SU-DHL-6 (cell line): Measurements from ENCODE around the gene WNT10A.
A peak's percentile ranks its signal among the peaks of the same experiment; 100 is the strongest.

ENCODE experiments used
- H2AFZ ChIP-seq: fragments of 200-600 bp; sonication (generic); 2 replicates; pipeline ENCODE4 v1.6.1; 2014; ENCODE audit warnings: low read depth, mild to moderate bottlenecking, moderate library complexity, mixed read lengths, antibody characterized with exemption, low read length; ENCODE audit not compliant: severe bottlenecking
- H3F3A ChIP-seq: fragments of 200-600 bp; shearing (Covaris generic); 2 replicates; pipeline ENCODE4 v1.6.0; 2016; ENCODE audit warnings: antibody characterized with exemption, mild to moderate bottlenecking; ENCODE audit not compliant: insufficient read depth
- H3K27ac ChIP-seq: fragments of 200-600 bp; sonication (generic); 2 replicates; pipeline ENCODE4 v1.5.1; 2016; ENCODE audit warnings: low read depth, mild to moderate bottlenecking, low read length, moderate library complexity, mixed read lengths
- H3K27me3 ChIP-seq: fragments of 200-600 bp; sonication (generic), shearing (Covaris generic); 2 replicates; pipeline ENCODE4 v1.6.0; 2014; ENCODE audit warnings: mild to moderate bottlenecking, low read length
- H3K36me3 ChIP-seq: fragments of 200-600 bp; sonication (generic); 2 replicates; pipeline ENCODE4 v1.6.1; 2014; ENCODE audit warnings: mild to moderate bottlenecking, low read length, mixed read lengths
- H3K4me2 ChIP-seq: fragments of 300-600, 200-600 bp; shearing (Covaris generic), sonication (generic); 2 replicates; pipeline ENCODE4 v1.6.0; 2014; ENCODE audit warnings: low read length, low read depth, mild to moderate bottlenecking; ENCODE audit not compliant: poor library complexity, severe bottlenecking
- H3K4me3 ChIP-seq: fragments of 200-600 bp; sonication (generic); 2 replicates; pipeline ENCODE4 v1.5.1; 2014; ENCODE audit warnings: antibody characterized with exemption, low read length, mild to moderate bottlenecking, mixed read lengths; ENCODE audit not compliant: insufficient read depth, poor library complexity, severe bottlenecking
- H3K79me2 ChIP-seq: fragments of 200-600 bp; sonication (generic); 2 replicates; pipeline ENCODE4 v1.6.1; 2014; ENCODE audit warnings: mild to moderate bottlenecking, low read length, moderate library complexity; ENCODE audit not compliant: insufficient read depth
- H3K9ac ChIP-seq: fragments of 200-600 bp; sonication (generic); 2 replicates; pipeline ENCODE4 v1.7.0; 2014; ENCODE audit warnings: mild to moderate bottlenecking, low read length
- H3K9me2 ChIP-seq: fragments of 200-600 bp; sonication (generic); replicated peaks from 2 replicates; pipeline ENCODE4 v1.6.1; 2014; ENCODE audit warnings: low read length; ENCODE audit not compliant: insufficient read depth
- H3K9me3 ChIP-seq: fragments of 200-600 bp; sonication (generic); 2 replicates; pipeline ENCODE4 v1.6.1; 2014; ENCODE audit warnings: low read length, mixed read lengths; ENCODE audit not compliant: insufficient read depth
- H4K20me1 ChIP-seq: fragments of 200-600 bp; sonication (generic); 2 replicates; pipeline ENCODE4 v1.6.1; 2014; ENCODE audit warnings: low read depth, mild to moderate bottlenecking, antibody characterized with exemption, low read length, moderate library complexity, mixed read lengths
- CTCF ChIP-seq: fragments of 200-600 bp; sonication (generic); IDR thresholded peaks from one replicate; pipeline ENCODE4 v1.5.1; 2017; ENCODE audit warnings: antibody characterized with exemption, mild to moderate bottlenecking, low read length, moderate library complexity; ENCODE audit not compliant: insufficient read depth, poor library complexity, severe bottlenecking
- EZH2phosphoT487 ChIP-seq: fragments of 200-600 bp; sonication (generic), shearing (Covaris generic); conservative IDR thresholded peaks from 2 replicates; pipeline ENCODE4 v1.6.1; 2018; ENCODE audit warnings: mild to moderate bottlenecking, antibody characterized with exemption, low read length, moderate library complexity, mixed read lengths

The WNT10A gene

GRCh38 chr2:218898109-218898878 is 17.6 kb downstream of the WNT10A start:
- Histone ChIP-seq H3K9ac (peak overlapping the region; percentile 64), H3K9me3 (no peaks in the 10 kb centered on the region), H3K4me3 (no peak overlapping the region), H3K27ac (peak overlapping the region; percentile 96), H3K4me2 (peak overlapping the region; percentile 88), H3K79me2 (no peaks in the 10 kb centered on the region; the same call in 1 of the 2 replicates), H4K20me1 (no peaks in the 10 kb centered on the region), H3K27me3 (no peaks in the 10 kb centered on the region), H3F3A (peaks cover 39% of the 10 kb centered on the region), H3K9me2 (no peaks in the 10 kb centered on the region), H3K36me3 (no peaks in the 10 kb centered on the region), H2AFZ (no peak overlapping the region)
- peak; percentile 74 for TF ChIP-seq CTCF
- TF ChIP-seq EZH2phosphoT487 = no peak

GRCh38 chr2:218899147-218899546 is 18.5 kb downstream of the WNT10A start:
- Histone ChIP-seq H3K9me3 (no peaks in the 10 kb centered on the region), H3K27me3 (no peaks in the 10 kb centered on the region), H3K9ac (no peak overlapping the region), H3K27ac (no peak overlapping the region), H3K79me2 (no peaks in the 10 kb centered on the region), H3K36me3 (no peaks in the 10 kb centered on the region), H3K9me2 (no peaks in the 10 kb centered on the region), H3K4me3 (no peak overlapping the region), H3F3A (peaks cover 31% of the 10 kb centered on the region), H4K20me1 (no peaks in the 10 kb centered on the region), H3K4me2 (no peak overlapping the region), H2AFZ (no peak overlapping the region)
- no peak for TF ChIP-seq EZH2phosphoT487
- no peak for TF ChIP-seq CTCF

GRCh38 chr2:218902427-218902826 is 21.8 kb downstream of the WNT10A start:
- H4K20me1 ChIP-seq = no peaks in the 10 kb centered on the region
- H3K36me3 ChIP-seq = no peaks in the 10 kb centered on the region
- H3F3A ChIP-seq = peaks cover 5% of the 10 kb centered on the region
- TF ChIP-seq CTCF = no peak
- no peak for TF ChIP-seq EZH2phosphoT487
- no peaks in the 10 kb centered on the region for H3K79me2 ChIP-seq
- no peak overlapping the region for H3K27ac ChIP-seq
- no peak overlapping the region for H3K9ac ChIP-seq
- no peaks in the 10 kb centered on the region for H3K9me3 ChIP-seq
- no peak overlapping the region for H3K4me3 ChIP-seq
- H3K4me2 ChIP-seq = no peak overlapping the region
- no peak overlapping the region for H2AFZ ChIP-seq
- no peaks in the 10 kb centered on the region for H3K9me2 ChIP-seq
- H3K27me3 ChIP-seq = no peaks in the 10 kb centered on the region
